Liver (tissue), 9 donors: Measurements from ENCODE around the gene PPP2R3A. TPM values are rescaled to one million over a fixed set of nuclear protein-coding genes. Genes with fewer than 3 reads are reported as not detected.
"Not testable (repeated sequence)": the region's sequence is repeated elsewhere in the genome, so short reads cannot be mapped to it uniquely, and the experiment has no call there.

ENCODE experiments used
- DNase-seq: peaks from one replicate; pipeline ENCODE4 v3.0.0-alpha.2; 2017; ENCODE audit warnings: low spot score
- H3K27ac ChIP-seq, 2 donors: one replicate each; pipeline ENCODE4 v1.7.0; 2013; ENCODE audit warnings: inconsistent platforms in 2 of 2, low read length in 2 of 2, control low read depth in 1 of 2, low read depth in 1 of 2, mild to moderate bottlenecking in 1 of 2
- H3K27me3 ChIP-seq, 4 donors: one replicate each; pipeline versions ENCODE4 v1.6.1 to v1.7.0; 2013; ENCODE audit warnings: low read length in 3 of 4, inconsistent platforms in 1 of 4, mild to moderate bottlenecking in 1 of 4, moderate library complexity in 1 of 4; ENCODE audit not compliant: control insufficient read depth in 4 of 4, insufficient read depth in 4 of 4
- H3K36me3 ChIP-seq, 4 donors: one replicate each; pipeline versions ENCODE4 v1.6.1 to v1.7.0; 2013; ENCODE audit warnings: low read length in 3 of 4, mild to moderate bottlenecking in 3 of 4, low read depth in 1 of 4, moderate library complexity in 1 of 4; ENCODE audit not compliant: control insufficient read depth in 4 of 4, insufficient read depth in 3 of 4
- H3K4me1 ChIP-seq, 4 donors: one replicate each; pipeline versions ENCODE4 v1.6.1 to v1.7.0; 2013; ENCODE audit warnings: low read length in 3 of 4, mild to moderate bottlenecking in 3 of 4, moderate library complexity in 1 of 4; ENCODE audit not compliant: control insufficient read depth in 4 of 4, insufficient read depth in 4 of 4
- H3K4me3 ChIP-seq, 3 donors: one replicate each; pipeline versions ENCODE4 v1.6.1 to v1.7.0; 2013; ENCODE audit warnings: low read length in 3 of 3, control low read depth in 1 of 3, low read depth in 1 of 3, mild to moderate bottlenecking in 1 of 3
- H3K9ac ChIP-seq, 2 donors: one replicate each; pipeline ENCODE4 v1.7.0; 2013; ENCODE audit warnings: low read length in 2 of 2, mild to moderate bottlenecking in 2 of 2, moderate library complexity in 2 of 2, control low read depth in 1 of 2, low read depth in 1 of 2
- H3K9me3 ChIP-seq, 4 donors: one replicate each; pipeline versions ENCODE4 v1.6.1 to v1.7.0; 2013; ENCODE audit warnings: low read length in 3 of 4; ENCODE audit not compliant: control insufficient read depth in 4 of 4
- CTCF ChIP-seq: fragments of 150-350 bp; IDR thresholded peaks from 2 replicates; pipeline ENCODE4 v1.5.1; 2017; ENCODE audit warnings: improper control_type of control experiment, low read depth, low read length; ENCODE audit not compliant: missing input control
- FOXA2 ChIP-seq: IDR thresholded peaks from 2 replicates; pipeline ENCODE4 v1.6.1; 2016; ENCODE audit warnings: antibody characterized with exemption
- GABPA ChIP-seq, 2 donors: IDR thresholded peaks in 1 of 2; conservative IDR thresholded peaks in 1 of 2; 2 replicates each; pipeline ENCODE4 v1.6.1; 2016; ENCODE audit warnings: antibody characterized with exemption in 2 of 2, mild to moderate bottlenecking in 1 of 2, moderate library complexity in 1 of 2
- HNF4A ChIP-seq, 2 donors: conservative IDR thresholded peaks; 2 replicates each; pipeline ENCODE4 v1.6.1; 2016; ENCODE audit warnings: antibody characterized with exemption in 2 of 2, mild to moderate bottlenecking in 2 of 2
- HNF4G ChIP-seq: IDR thresholded peaks from 2 replicates; pipeline ENCODE4 v1.6.1; 2016; ENCODE audit warnings: antibody characterized with exemption
- JUND ChIP-seq, 2 donors: IDR thresholded peaks; 2 replicates each; pipeline ENCODE4 v1.6.1; 2016; ENCODE audit warnings: antibody characterized with exemption in 2 of 2
- MAX ChIP-seq: IDR thresholded peaks from 2 replicates; pipeline ENCODE4 v1.6.1; 2016; ENCODE audit warnings: antibody characterized with exemption
- NR2F2 ChIP-seq: IDR thresholded peaks from 2 replicates; pipeline ENCODE4 v1.6.1; 2016; ENCODE audit warnings: antibody characterized with exemption
- REST ChIP-seq: IDR thresholded peaks from 2 replicates; pipeline ENCODE4 v1.6.1; 2016; ENCODE audit warnings: antibody characterized with exemption, mild to moderate bottlenecking
- RXRA ChIP-seq, 2 donors: IDR thresholded peaks; 2 replicates each; pipeline ENCODE4 v1.6.1; 2017 to 2018; ENCODE audit warnings: antibody characterized with exemption in 2 of 2, mild to moderate bottlenecking in 1 of 2
- SP1 ChIP-seq: IDR thresholded peaks from 2 replicates; pipeline ENCODE4 v1.6.1; 2018; ENCODE audit warnings: antibody characterized with exemption, mild to moderate bottlenecking
- TAF1 ChIP-seq: conservative IDR thresholded peaks from 2 replicates; pipeline ENCODE4 v1.6.1; 2016; ENCODE audit warnings: antibody characterized with exemption, mild to moderate bottlenecking
- YY1 ChIP-seq: IDR thresholded peaks from 2 replicates; pipeline ENCODE4 v1.6.1; 2016; ENCODE audit warnings: antibody characterized with exemption, mild to moderate bottlenecking
- WGBS: extraction: QIAGEN DNeasy Blood & Tissue Kit; methylation state at CpG from one replicate; pipeline ENCODE4 v1.1.7; 2013; 5-methylcytosine and 5-hydroxymethylcytosine counted together
- polyA plus RNA-seq, 2 donors: library from polyadenylated mRNA; stranded (reverse) in 1 of 2; unstranded in 1 of 2; fragments of 200-250 nt in 1 of 2; fragments of >200 nt in 1 of 2; fragmentation: Nextera tagmentation in 1 of 2; extraction: Ambion mirVana in 1 of 2; gene quantifications; one replicate each; pipeline versions ENCODE4 v1.2.1 to v1.2.3, GENCODE V29; 2013 to 2015
- total RNA-seq, 2 donors: library from RNA; depleted of rRNA; stranded (reverse); fragments of >200 nt; gene quantifications; one replicate each; pipeline ENCODE4 v1.2.3, GENCODE V29; 2014
- donor health status: healthy.
- donor health status: healthy.
- donor health status: healthy.
- donor health status: healthy.
- donor health status: healthy.

PPP2R3A gene
- total and polyA plus RNA-seq, 4 donors, result 0.54 to 3.3 (median 1.6) TPM

GRCh38 chr3:136083641-136084382, 118.3 kb downstream of the PPP2R3A start:
- DNase-seq, H3K36me3 ChIP-seq, H3K9ac ChIP-seq, H3K27ac ChIP-seq, H3K9me3 ChIP-seq, H3K27me3 ChIP-seq, H3K4me1 ChIP-seq, H3K4me3 ChIP-seq: not testable (repeated sequence)
- TF ChIP-seq HNF4A (conservative IDR thresholded peaks at IDR 0.05) (peak; percentile 46 to 56), JUND (IDR thresholded peaks at IDR 0.05) (peak in 1 of 2 donors; percentile 15), RXRA (IDR thresholded peaks at IDR 0.05) (peak; percentile 42 to 54)
- WGBS, result 96% methylated on average over 4 of the region's 4 CpGs

DNA sequence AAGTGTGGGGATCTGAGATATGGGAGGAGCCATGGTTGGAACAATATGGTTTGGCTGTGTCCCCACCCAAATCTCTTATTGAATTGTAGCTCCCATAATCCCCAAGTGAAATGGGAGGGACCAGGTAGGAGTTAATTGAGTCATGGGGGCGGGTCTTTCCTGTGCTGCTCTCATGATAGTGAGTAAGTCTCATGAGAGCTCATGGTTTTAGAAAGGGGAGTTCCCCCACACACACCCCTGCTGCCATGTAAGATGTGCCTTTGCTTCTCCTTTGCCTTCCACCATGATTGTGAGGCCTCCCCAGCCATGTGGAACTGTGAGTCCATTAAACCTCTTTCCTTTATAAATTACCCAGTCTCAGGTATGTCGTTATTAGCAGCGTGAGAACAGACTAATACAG, 119.5 kb downstream of the PPP2R3A start:
- H3K27me3 ChIP-seq, H3K27ac ChIP-seq, H3K36me3 ChIP-seq, H3K9me3 ChIP-seq, H3K9ac ChIP-seq, H3K4me3 ChIP-seq, DNase-seq, H3K4me1 ChIP-seq: not testable (repeated sequence)
- WGBS, result 100% methylated on average over 3 of the region's 3 CpGs

DNA sequence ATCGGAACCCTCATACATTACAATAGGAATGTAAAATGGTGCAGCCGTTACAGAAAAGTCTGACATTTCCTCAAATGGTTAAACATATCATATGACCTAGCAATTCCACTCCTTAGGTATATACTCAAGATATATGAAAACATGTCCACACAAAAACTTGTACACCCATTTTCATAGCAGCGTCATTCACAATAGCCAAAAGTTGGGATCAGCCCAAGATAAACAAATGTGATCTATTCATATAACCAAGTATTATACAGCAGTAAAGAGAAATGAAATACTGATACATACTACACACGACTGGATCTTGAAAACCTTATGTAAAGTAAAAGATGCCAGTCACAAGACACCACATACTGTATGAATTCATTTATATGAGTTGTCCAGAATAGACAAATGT, 128.2 kb downstream of the PPP2R3A start:
- no peak overlapping the region for H3K4me3 ChIP-seq
- H3K9ac ChIP-seq, result no peak overlapping the region
- 92% methylated on average over 4 of the region's 4 CpGs for WGBS
- H3K27ac ChIP-seq, result no peak overlapping the region
- DNase-seq, result no peak
- H3K4me1 ChIP-seq, result no peaks in the 10 kb centered on the region
- peaks cover 0 to 4% (median 0%) of the 10 kb centered on the region in 4 donors for H3K36me3 ChIP-seq
- no peak for TF ChIP-seq HNF4G
- H3K27me3 ChIP-seq, result no peaks in the 10 kb centered on the region
- no peaks in the 10 kb centered on the region for H3K9me3 ChIP-seq

- WGBS, result 83% methylated on average over 4 of the region's 4 CpGs
- TF ChIP-seq SP1 (no peak), GABPA (IDR thresholded peaks at IDR 0.05 in 1 of 2, conservative IDR thresholded peaks at IDR 0.05 in 1 of 2) (no peak)
- H3K9me3 ChIP-seq, result no peaks in the 10 kb centered on the region
- H3K27me3 ChIP-seq, result no peaks in the 10 kb centered on the region
- H3K36me3 ChIP-seq, result peaks cover 0 to 3% (median 0%) of the 10 kb centered on the region in 4 donors
- H3K4me1 ChIP-seq, result no peaks in the 10 kb centered on the region
- DNase-seq, result no peak
- H3K27ac ChIP-seq, result no peak overlapping the region
- H3K4me3 ChIP-seq, result no peak overlapping the region
- no peak overlapping the region for H3K9ac ChIP-seq
Measured at GRCh38 chr3:136105044-136105443, 139.5 kb downstream of the PPP2R3A start.

- H3K4me1 ChIP-seq, result no peaks in the 10 kb centered on the region
- H3K27me3 ChIP-seq, result no peaks in the 10 kb centered on the region
- peaks cover 0 to 3% (median 0%) of the 10 kb centered on the region in 4 donors for H3K36me3 ChIP-seq
- H3K27ac ChIP-seq, result no peak overlapping the region
- no peaks in the 10 kb centered on the region for H3K9me3 ChIP-seq
- 95% methylated on average over 6 of the region's 6 CpGs for whole genome bisulfite sequencing
- H3K4me3 ChIP-seq, result no peak overlapping the region
- no peak for DNase-seq
- TF ChIP-seq YY1 (no peak), FOXA2 (no peak), JUND (IDR thresholded peaks at IDR 0.05) (no peak), NR2F2 (no peak), HNF4G (no peak), REST (no peak), SP1 (no peak), CTCF (no peak), GABPA (IDR thresholded peaks at IDR 0.05 in 1 of 2, conservative IDR thresholded peaks at IDR 0.05 in 1 of 2) (no peak), TAF1 (no peak), MAX (no peak)
- H3K9ac ChIP-seq, result no peak overlapping the region
Measured at GRCh38 chr3:136106101-136106500, 140.6 kb downstream of the PPP2R3A start.
